ENCODE data around the gene PPIL6.

PPIL6 gene

GRCh38 chr6:109363753-109364152 is 76.7 kb downstream of the PPIL6 start:
- intact Hi-C loops (cut with DNase I; ENCODE audit: low total_unique reads), result no loop called here
- no peaks in the 10 kb centered on the region for H3K27me3 ChIP-seq
- no peak overlapping the region for H3K4me3 ChIP-seq
- H3K9me3 ChIP-seq, result no peaks in the 10 kb centered on the region
- DNase-seq, result no peak
- H3K27ac ChIP-seq, result no peak overlapping the region
- H3K36me3 ChIP-seq, result peaks cover 55 to 89% (median 65%) of the 10 kb centered on the region in 3 donors
- TF ChIP-seq CTCF (IDR thresholded peaks at IDR 0.05), result no peak
- H3K4me1 ChIP-seq, result no peaks in the 10 kb centered on the region

DNA sequence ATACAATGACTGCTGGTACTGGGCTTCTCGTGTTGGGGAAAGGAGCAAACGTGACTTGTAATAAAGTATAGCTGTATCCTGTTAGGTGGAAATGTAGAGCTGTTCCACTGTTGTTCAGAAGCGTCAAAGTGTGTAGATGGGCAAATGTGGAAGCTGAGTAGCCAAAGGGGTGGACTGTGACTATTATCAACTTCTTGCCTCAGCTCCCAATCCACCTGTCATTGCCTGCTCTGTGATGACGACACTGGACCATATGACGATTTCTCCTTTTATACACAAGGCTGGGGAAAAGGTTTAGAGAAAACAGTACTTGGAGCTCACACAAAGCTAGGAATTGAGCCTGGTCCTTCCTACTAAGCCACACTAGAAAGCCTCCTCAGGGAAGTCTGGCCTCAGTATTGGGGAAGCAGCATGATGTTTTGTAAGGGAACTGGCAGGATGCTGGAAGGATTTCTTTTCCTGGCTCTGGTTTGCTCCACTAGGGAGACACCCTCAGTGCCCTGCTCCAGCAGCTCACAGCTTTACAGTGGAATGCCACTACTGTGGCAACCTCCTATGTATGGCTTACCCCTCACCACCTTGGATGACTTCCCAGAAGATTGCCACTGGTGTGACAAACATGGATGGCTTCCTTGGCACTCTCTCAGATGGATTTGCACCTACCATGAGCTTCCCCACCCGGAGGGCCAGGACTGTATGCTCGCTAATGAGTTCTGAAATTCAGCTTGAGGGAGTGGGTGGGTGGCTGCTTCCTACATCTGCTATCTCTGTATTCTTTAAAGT is 78.1 kb downstream of the PPIL6 start:
- H3K36me3 ChIP-seq, result peaks cover 49 to 89% (median 66%) of the 10 kb centered on the region in 3 donors
- H3K9me3 ChIP-seq, result no peaks in the 10 kb centered on the region
- no peak overlapping the region for H3K4me3 ChIP-seq
- no peak overlapping the region for H3K27ac ChIP-seq
- H3K4me1 ChIP-seq, result no peaks in the 10 kb centered on the region
- H3K27me3 ChIP-seq, result no peaks in the 10 kb centered on the region
- no peak for TF ChIP-seq CTCF (IDR thresholded peaks at IDR 0.05)
- no peak for DNase-seq
- intact Hi-C loops (cut with DNase I; ENCODE audit: low total_unique reads), result no loop called here

- no peak overlapping the region for H3K4me3 ChIP-seq
- H3K27ac ChIP-seq, result no peak overlapping the region
- intact Hi-C loops (cut with DNase I; ENCODE audit: low total_unique reads), result no loop called here
- no peaks in the 10 kb centered on the region for H3K4me1 ChIP-seq
- TF ChIP-seq CTCF (IDR thresholded peaks at IDR 0.05), result no peak
- no peak for DNase-seq
- H3K36me3 ChIP-seq, result peaks cover 63 to 89% (median 73%) of the 10 kb centered on the region in 3 donors
- H3K27me3 ChIP-seq, result no peaks in the 10 kb centered on the region
- H3K9me3 ChIP-seq, result no peaks in the 10 kb centered on the region
These were observed 79.6 kb downstream of the PPIL6 start for GRCh38 chr6:109360791-109361190.

GRCh38 chr6:109360281-109360680 is 80.1 kb downstream of the PPIL6 start:
- intact Hi-C loops (cut with DNase I; ENCODE audit: low total_unique reads), result no loop called here
- Histone ChIP-seq H3K36me3 (peaks cover 65 to 89% (median 73%) of the 10 kb centered on the region in 3 donors), H3K4me3 (no peak overlapping the region), H3K27ac (no peak overlapping the region), H3K27me3 (no peaks in the 10 kb centered on the region), H3K9me3 (no peaks in the 10 kb centered on the region), H3K4me1 (no peaks in the 10 kb centered on the region)
- DNase-seq, result no peak
- TF ChIP-seq CTCF (IDR thresholded peaks at IDR 0.05), result no peak

GRCh38 chr6:109359248-109359647 is 81.2 kb downstream of the PPIL6 start:
- intact Hi-C loops (cut with DNase I; ENCODE audit: low total_unique reads), result no loop called here
- H3K36me3 ChIP-seq, result peaks cover 65 to 83% (median 75%) of the 10 kb centered on the region in 3 donors
- DNase-seq, result no peak

More at GRCh38 chr6:109359248-109359647, 81.2 kb downstream of the PPIL6 start:
- no peaks in the 10 kb centered on the region for H3K27me3 ChIP-seq
- H3K4me1 ChIP-seq, result no peaks in the 10 kb centered on the region
- TF ChIP-seq CTCF (IDR thresholded peaks at IDR 0.05), result no peak
- H3K4me3 ChIP-seq, result no peak overlapping the region
- H3K27ac ChIP-seq, result no peak overlapping the region
- H3K9me3 ChIP-seq, result no peaks in the 10 kb centered on the region

Data from tibial artery (tissue), 4 donors.